ENCODE measurements around the gene IGF1R.

The IGF1R gene

GRCh38 chr15:98789020-98789419 is 140.7 kb downstream of the IGF1R start:
- H3K36me3 Mint-ChIP-seq (ENCODE audit: insufficient read depth), result no peaks in the 10 kb centered on the region
- DNase-seq (ENCODE audit: low spot score in 2 of 2) (no peak), ATAC-seq (replicated peaks; ENCODE audit: extremely low read depth, poor library complexity, severe bottlenecking) (no peak)
- H3K27ac Mint-ChIP-seq (ENCODE audit: low read depth), result no peak overlapping the region
- H3K9me3 Mint-ChIP-seq, result no peaks in the 10 kb centered on the region
- H3K27me3 Mint-ChIP-seq, result peaks cover 60% of the 10 kb centered on the region
- H3K4me1 Mint-ChIP-seq, result no peaks in the 10 kb centered on the region
- H3K4me3 Mint-ChIP-seq, result no peak overlapping the region

GRCh38 chr15:98790270-98790669 is 141.9 kb downstream of the IGF1R start:
- Mint-ChIP-seq H3K27me3 (peaks cover 65% of the 10 kb centered on the region), H3K4me1 (no peaks in the 10 kb centered on the region), H3K4me3 (no peak overlapping the region), H3K36me3 (ENCODE audit: insufficient read depth) (no peaks in the 10 kb centered on the region), H3K9me3 (no peaks in the 10 kb centered on the region), H3K27ac (ENCODE audit: low read depth) (no peak overlapping the region)
- DNase-seq (ENCODE audit: low spot score in 2 of 2) (no peak), ATAC-seq (replicated peaks; ENCODE audit: extremely low read depth, poor library complexity, severe bottlenecking) (no peak)

GRCh38 chr15:98791046-98791701 is 142.8 kb downstream of the IGF1R start:
- H3K4me1 Mint-ChIP-seq, result no peaks in the 10 kb centered on the region
- H3K27me3 Mint-ChIP-seq, result peaks cover 67% of the 10 kb centered on the region
- no peaks in the 10 kb centered on the region for H3K36me3 Mint-ChIP-seq (ENCODE audit: insufficient read depth)
- no peak for ATAC-seq (replicated peaks; ENCODE audit: extremely low read depth, poor library complexity, severe bottlenecking)
- no peak for DNase-seq (ENCODE audit: low spot score in 2 of 2)
- H3K27ac Mint-ChIP-seq (ENCODE audit: low read depth), result no peak overlapping the region
- no peak overlapping the region for H3K4me3 Mint-ChIP-seq
- no peaks in the 10 kb centered on the region for H3K9me3 Mint-ChIP-seq

- H3K9me3 Mint-ChIP-seq, result no peaks in the 10 kb centered on the region
- no peaks in the 10 kb centered on the region for H3K4me1 Mint-ChIP-seq
- no peak overlapping the region for H3K4me3 Mint-ChIP-seq
- DNase-seq (ENCODE audit: low spot score in 2 of 2) (no peak), ATAC-seq (replicated peaks; ENCODE audit: extremely low read depth, poor library complexity, severe bottlenecking) (no peak)
- H3K27ac Mint-ChIP-seq (ENCODE audit: low read depth), result no peak overlapping the region
- H3K27me3 Mint-ChIP-seq, result peaks cover 71% of the 10 kb centered on the region
- no peaks in the 10 kb centered on the region for H3K36me3 Mint-ChIP-seq (ENCODE audit: insufficient read depth)
Measured at GRCh38 chr15:98792117-98792516, 143.8 kb downstream of the IGF1R start.

GRCh38 chr15:98794211-98794610 is 145.9 kb downstream of the IGF1R start:
- no peak for DNase-seq (ENCODE audit: low spot score in 2 of 2)
- peaks cover 68% of the 10 kb centered on the region for H3K27me3 Mint-ChIP-seq
- H3K9me3 Mint-ChIP-seq, result no peaks in the 10 kb centered on the region
- H3K4me1 Mint-ChIP-seq, result no peaks in the 10 kb centered on the region
- H3K36me3 Mint-ChIP-seq (ENCODE audit: insufficient read depth), result peaks cover 2% of the 10 kb centered on the region
- no peak overlapping the region for H3K27ac Mint-ChIP-seq (ENCODE audit: low read depth)
- no peak for ATAC-seq (replicated peaks; ENCODE audit: extremely low read depth, poor library complexity, severe bottlenecking)
- no peak overlapping the region for H3K4me3 Mint-ChIP-seq

- Mint-ChIP-seq H3K27ac (ENCODE audit: low read depth) (no peak overlapping the region), H3K36me3 (ENCODE audit: insufficient read depth) (peaks cover 2% of the 10 kb centered on the region), H3K4me1 (no peaks in the 10 kb centered on the region), H3K9me3 (no peaks in the 10 kb centered on the region), H3K27me3 (peaks cover 62% of the 10 kb centered on the region), H3K4me3 (no peak overlapping the region)
- DNase-seq (ENCODE audit: low spot score in 2 of 2), result no peak
- no peak for ATAC-seq (replicated peaks; ENCODE audit: extremely low read depth, poor library complexity, severe bottlenecking)
Measured at GRCh38 chr15:98794748-98795147, 146.4 kb downstream of the IGF1R start.

- Mint-ChIP-seq H3K27me3 (peaks cover 53% of the 10 kb centered on the region), H3K4me3 (no peak overlapping the region), H3K36me3 (ENCODE audit: insufficient read depth) (peaks cover 2% of the 10 kb centered on the region), H3K9me3 (no peaks in the 10 kb centered on the region), H3K4me1 (no peaks in the 10 kb centered on the region), H3K27ac (ENCODE audit: low read depth) (no peak overlapping the region)
- ATAC-seq (replicated peaks; ENCODE audit: extremely low read depth, poor library complexity, severe bottlenecking), result no peak
- no peak for DNase-seq (ENCODE audit: low spot score in 2 of 2)
Measured at GRCh38 chr15:98795980-98796379, 147.6 kb downstream of the IGF1R start.

- DNase-seq (ENCODE audit: low spot score in 2 of 2) (no peak), ATAC-seq (replicated peaks; ENCODE audit: extremely low read depth, poor library complexity, severe bottlenecking) (no peak)
- Mint-ChIP-seq H3K27ac (ENCODE audit: low read depth) (no peak overlapping the region), H3K36me3 (ENCODE audit: insufficient read depth) (peaks cover 2% of the 10 kb centered on the region), H3K4me3 (no peak overlapping the region), H3K9me3 (no peaks in the 10 kb centered on the region), H3K4me1 (no peaks in the 10 kb centered on the region), H3K27me3 (peaks cover 60% of the 10 kb centered on the region)
Measured at GRCh38 chr15:98796685-98797357, 148.5 kb downstream of the IGF1R start.

GRCh38 chr15:98798375-98798893 is 150.1 kb downstream of the IGF1R start:
- no peak for DNase-seq (ENCODE audit: low spot score in 2 of 2)
- Mint-ChIP-seq H3K4me3 (no peak overlapping the region), H3K27ac (ENCODE audit: low read depth) (no peak overlapping the region), H3K36me3 (ENCODE audit: insufficient read depth) (peaks cover 3% of the 10 kb centered on the region), H3K4me1 (no peaks in the 10 kb centered on the region), H3K9me3 (no peaks in the 10 kb centered on the region), H3K27me3 (peaks cover 58% of the 10 kb centered on the region)
- no peak for ATAC-seq (replicated peaks; ENCODE audit: extremely low read depth, poor library complexity, severe bottlenecking)

GRCh38 chr15:98799461-98800390 is 151.4 kb downstream of the IGF1R start:
- Mint-ChIP-seq H3K27me3 (peaks cover 59% of the 10 kb centered on the region), H3K4me3 (no peak overlapping the region), H3K27ac (ENCODE audit: low read depth) (no peak overlapping the region), H3K9me3 (no peaks in the 10 kb centered on the region), H3K4me1 (no peaks in the 10 kb centered on the region), H3K36me3 (ENCODE audit: insufficient read depth) (peaks cover 3% of the 10 kb centered on the region)
- no peak for DNase-seq (ENCODE audit: low spot score in 2 of 2)
- no peak for ATAC-seq (replicated peaks; ENCODE audit: extremely low read depth, poor library complexity, severe bottlenecking)

- ATAC-seq (replicated peaks; ENCODE audit: extremely low read depth, poor library complexity, severe bottlenecking) (no peak), DNase-seq (ENCODE audit: low spot score in 2 of 2) (no peak)
- Mint-ChIP-seq H3K27ac (ENCODE audit: low read depth) (no peak overlapping the region), H3K9me3 (no peaks in the 10 kb centered on the region), H3K27me3 (peaks cover 53% of the 10 kb centered on the region), H3K4me1 (no peaks in the 10 kb centered on the region), H3K36me3 (ENCODE audit: insufficient read depth) (peaks cover 3% of the 10 kb centered on the region), H3K4me3 (no peak overlapping the region)
Measured at GRCh38 chr15:98800437-98801233, 152.3 kb downstream of the IGF1R start.

GRCh38 chr15:98801234-98801561 is 152.9 kb downstream of the IGF1R start:
- Mint-ChIP-seq H3K27ac (ENCODE audit: low read depth) (no peak overlapping the region), H3K36me3 (ENCODE audit: insufficient read depth) (peaks cover 3% of the 10 kb centered on the region), H3K4me3 (no peak overlapping the region), H3K9me3 (no peaks in the 10 kb centered on the region), H3K4me1 (no peaks in the 10 kb centered on the region), H3K27me3 (peaks cover 47% of the 10 kb centered on the region)
- ATAC-seq (replicated peaks; ENCODE audit: extremely low read depth, poor library complexity, severe bottlenecking) (no peak), DNase-seq (ENCODE audit: low spot score in 2 of 2) (no peak)
